C4-2B (cell line): ENCODE measurements around the gene ATAD3C.
A peak's percentile ranks its signal among the peaks of the same experiment; 100 is the strongest.

Source experiments
- H3K27ac ChIP-seq: fragments of 450-650 bp; 2 replicates; pipeline ENCODE4 v1.5.1; 2017
- ZFX ChIP-seq: fragments of 450-650 bp; IDR thresholded peaks from 2 replicates; pipeline ENCODE4 v1.6.1; 2017
- TF ChIP-seq, protein P1 (sequence below): fragments of 450-650 bp; conservative IDR thresholded peaks from 2 replicates; pipeline ENCODE4 v1.5.1; 2017; ENCODE audit warnings: mild to moderate bottlenecking

ATAD3C gene

DNA sequence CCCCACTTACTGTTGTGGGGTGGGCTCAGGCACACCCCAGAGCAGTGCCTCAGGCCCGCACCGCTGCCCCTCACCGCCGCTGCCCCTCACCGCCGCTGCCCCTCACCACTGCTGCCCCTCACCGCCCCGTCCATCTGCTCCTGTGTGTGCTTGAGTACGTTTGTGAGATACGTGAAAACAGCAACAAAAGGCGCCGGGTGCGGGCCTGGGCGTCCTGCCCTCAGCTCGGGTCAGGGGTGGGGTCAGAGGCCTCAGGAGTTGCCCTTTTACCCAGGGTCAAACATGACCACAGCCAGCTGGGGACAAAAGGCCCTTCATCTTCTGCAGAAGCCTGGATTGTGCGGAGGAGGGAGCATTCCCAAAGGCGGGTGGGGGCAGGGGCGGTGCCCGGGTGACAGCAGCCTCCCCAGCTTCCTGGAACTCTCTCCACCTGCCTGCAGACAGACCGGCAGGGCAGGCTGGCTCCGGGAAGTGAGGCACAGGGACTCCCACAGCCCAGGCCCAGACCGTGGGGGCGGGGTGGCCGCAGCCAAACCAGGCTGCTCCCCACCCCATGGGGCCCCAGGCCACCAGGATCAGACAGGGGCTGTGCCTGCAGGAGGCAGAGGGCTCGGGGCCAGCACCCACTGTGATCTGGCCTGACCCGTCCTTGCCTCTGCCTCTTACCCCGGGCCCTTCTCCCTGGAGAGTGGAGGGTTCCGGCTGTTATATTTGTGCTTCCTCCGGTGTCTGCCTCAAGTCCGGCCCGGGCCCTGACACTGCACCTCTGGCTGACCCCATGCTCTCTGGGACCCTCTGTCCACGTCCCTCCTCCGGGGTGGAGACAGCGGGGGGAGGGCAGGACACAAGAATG is 16.3 kb upstream of the ATAD3C start:
- TF ChIP-seq ZFX = peak; percentile 77; the same call in 1 of the 2 replicates
- TF ChIP-seq, protein P1, sequence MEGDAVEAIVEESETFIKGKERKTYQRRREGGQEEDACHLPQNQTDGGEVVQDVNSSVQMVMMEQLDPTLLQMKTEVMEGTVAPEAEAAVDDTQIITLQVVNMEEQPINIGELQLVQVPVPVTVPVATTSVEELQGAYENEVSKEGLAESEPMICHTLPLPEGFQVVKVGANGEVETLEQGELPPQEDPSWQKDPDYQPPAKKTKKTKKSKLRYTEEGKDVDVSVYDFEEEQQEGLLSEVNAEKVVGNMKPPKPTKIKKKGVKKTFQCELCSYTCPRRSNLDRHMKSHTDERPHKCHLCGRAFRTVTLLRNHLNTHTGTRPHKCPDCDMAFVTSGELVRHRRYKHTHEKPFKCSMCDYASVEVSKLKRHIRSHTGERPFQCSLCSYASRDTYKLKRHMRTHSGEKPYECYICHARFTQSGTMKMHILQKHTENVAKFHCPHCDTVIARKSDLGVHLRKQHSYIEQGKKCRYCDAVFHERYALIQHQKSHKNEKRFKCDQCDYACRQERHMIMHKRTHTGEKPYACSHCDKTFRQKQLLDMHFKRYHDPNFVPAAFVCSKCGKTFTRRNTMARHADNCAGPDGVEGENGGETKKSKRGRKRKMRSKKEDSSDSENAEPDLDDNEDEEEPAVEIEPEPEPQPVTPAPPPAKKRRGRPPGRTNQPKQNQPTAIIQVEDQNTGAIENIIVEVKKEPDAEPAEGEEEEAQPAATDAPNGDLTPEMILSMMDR = no peak
- peak overlapping the region; percentile 100 for H3K27ac ChIP-seq

DNA sequence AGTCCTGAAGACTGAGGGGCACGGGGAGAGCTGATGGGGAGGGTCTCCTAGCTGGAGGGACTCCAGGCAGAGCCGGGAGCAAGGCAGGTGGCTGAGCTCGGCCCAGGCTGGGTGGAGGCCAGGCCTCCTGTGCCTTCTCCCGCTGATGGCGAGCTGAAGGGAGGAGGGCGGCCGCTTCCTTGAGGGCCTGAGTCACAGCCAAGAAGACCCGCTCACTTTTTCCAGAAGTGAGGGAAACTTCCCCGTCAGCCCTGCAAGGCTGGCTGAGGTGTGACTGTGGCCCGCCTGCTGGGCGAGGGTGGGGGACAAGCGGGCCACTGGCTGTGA is 15.7 kb upstream of the ATAD3C start:
- TF ChIP-seq, protein P1 = no peak
- TF ChIP-seq ZFX = no peak
- peak overlapping the region; percentile 100 for H3K27ac ChIP-seq

DNA sequence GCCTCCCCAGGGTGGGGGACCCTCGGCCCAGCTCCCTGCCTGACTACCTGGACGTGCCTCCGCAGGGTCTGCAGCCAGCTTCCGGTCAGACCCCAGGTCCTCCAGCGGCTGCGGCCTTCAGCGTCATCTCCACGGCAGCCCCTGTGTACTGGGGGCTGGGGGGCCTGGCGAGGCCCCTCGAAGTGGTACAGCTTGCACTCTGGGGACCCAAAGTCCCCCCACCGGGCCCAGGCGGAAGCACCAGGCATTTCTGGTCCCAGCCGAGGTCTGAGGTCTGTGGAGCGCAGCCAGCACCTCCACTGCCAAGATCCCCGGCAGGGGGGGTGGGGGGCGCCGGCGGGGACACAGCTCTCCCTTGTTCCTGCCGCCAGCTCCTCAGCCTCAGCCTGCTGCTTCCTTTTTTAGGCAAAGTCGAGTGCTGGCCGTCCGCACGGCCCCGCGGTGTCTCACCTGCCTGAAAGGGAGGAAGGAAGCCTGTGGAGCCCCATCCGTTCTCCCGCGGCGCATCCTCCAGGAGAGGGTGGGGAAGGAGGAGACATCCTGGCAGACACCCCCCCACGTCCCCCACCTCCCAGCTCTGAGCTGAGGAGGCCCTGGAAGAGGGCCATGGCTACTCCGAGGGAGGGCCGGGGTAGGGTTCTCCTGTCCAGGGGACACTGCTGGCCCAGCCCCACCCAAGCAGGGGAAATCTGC is 15.2 kb upstream of the ATAD3C start:
- H3K27ac ChIP-seq = peak overlapping the region; percentile 100
- no peak for TF ChIP-seq ZFX
- TF ChIP-seq, protein P1 = no peak

DNA sequence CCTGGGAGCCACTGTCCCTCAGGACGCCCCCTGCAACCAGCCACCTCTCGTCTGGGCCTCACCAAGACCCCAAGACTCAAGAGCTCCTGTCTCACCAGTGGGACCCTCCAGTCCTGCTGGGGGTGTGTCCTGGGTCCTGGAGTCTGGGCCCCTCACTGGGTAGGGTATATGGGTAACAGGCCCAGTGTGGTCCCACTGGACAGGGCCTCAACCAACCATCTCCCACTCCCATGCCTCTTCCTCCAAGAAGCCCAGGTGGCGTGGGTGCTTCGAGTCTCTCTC is 14.7 kb upstream of the ATAD3C start:
- peak overlapping the region; percentile 100 for H3K27ac ChIP-seq
- TF ChIP-seq, protein P1 = no peak
- TF ChIP-seq ZFX = no peak

DNA sequence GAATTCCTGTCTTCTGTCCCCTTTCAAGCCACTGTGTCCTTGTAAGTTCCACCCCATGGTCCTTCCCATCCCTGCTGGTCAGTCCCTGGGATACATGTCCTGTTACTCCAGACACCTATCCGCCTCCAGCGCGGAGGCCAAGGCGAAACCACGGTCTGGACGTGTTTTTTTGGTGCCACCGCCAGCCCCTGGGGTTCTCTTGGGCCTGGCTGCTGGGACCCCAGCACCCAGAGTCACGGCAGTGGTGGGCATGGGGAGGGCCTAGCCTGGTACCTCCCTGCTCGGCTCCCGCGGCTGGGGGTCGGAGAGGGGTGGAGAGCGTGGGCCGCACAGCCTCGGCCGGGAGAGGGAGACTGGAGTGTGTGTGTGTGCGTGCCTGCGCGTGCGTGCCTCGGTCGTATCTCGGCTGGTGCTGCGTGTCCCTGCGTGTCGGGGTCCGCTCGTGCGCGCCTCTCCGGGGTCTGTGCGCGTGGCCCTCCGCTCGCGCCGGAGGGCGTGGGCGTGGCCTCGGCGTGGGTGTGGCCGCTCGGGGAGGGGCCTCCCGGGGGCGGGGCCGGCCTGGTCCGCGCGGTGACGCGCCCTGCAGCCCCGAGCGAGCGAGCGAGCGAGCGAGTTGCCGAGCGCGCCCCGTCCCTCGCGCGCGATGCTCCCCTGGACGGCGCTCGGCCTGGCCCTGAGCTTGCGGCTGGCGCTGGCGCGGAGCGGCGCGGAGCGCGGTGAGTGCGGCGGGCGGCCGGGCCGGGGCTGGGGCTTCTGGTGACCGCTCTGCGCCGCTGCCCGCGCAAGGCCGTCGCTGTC is 14.2 kb upstream of the ATAD3C start, which contains the start of gene VWA1:
VWA1 (plus strand) TSS at position 585 of the 798 bp plus-strand sequence; CDS start at position 644, 59 bp downstream.
- H3K27ac ChIP-seq = peak within 1 kb of the TSS; percentile 100
- TF ChIP-seq, protein P1 = no peak; the same call in 1 of the 2 replicates
- TF ChIP-seq ZFX = peak; percentile 59; the same call in 1 of the 2 replicates

DNA sequence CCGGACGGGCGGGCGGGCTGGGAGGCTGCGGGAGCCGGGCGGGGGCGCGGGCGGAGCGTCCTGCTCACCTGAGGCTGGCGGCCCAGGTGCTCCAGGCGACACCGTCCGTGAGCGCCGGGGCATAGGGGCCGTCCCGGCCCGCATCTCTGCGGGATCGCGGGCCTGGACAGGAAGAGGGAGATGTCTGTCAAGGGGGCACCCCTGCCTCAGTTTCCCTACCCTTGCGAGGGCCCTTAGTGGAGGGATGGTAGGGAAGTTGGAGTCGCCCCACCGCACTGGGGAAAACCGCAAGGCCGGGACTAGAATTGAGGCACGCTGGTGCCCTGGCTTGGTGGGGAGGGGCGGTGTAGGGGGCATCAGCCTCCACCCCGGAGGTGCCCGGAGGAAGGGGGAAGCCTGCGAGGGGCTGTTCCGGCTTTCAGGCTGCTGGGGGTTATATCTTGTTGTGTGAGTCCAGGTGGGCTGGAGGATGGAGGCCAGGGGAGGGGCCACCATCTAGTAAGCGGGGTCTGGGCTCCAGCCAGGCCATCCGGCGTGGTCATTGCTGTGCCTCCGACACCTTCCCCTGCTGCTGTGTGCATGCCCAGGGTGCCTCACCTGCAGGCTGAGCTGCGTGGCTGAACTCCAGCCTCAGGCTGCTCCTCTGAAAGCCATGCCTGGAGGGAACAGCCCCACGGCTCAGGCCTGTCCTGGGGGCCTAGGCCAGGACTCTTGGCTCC is 13.4 kb upstream of the ATAD3C start:
- peak; percentile 52; the same call in 1 of the 2 replicates for TF ChIP-seq ZFX
- TF ChIP-seq, protein P1 = no peak
- peak overlapping the region; percentile 100 for H3K27ac ChIP-seq
